Glutamatergic neuron (in vitro differentiated cells): ENCODE results near the gene IL26. TPM values are rescaled to one million over a fixed set of nuclear protein-coding genes. Genes with fewer than 3 reads are reported as not detected.
"Not testable (repeated sequence)": the region's sequence is repeated elsewhere in the genome, so short reads cannot be mapped to it uniquely, and the experiment has no call there.

Experiments used
- DNase-seq: peaks from one replicate; pipeline ENCODE4 v3.0.0; 2022
- H3K27ac Mint-ChIP-seq: one replicate; pipeline ENCODE4 v1.8.0; 2020; ENCODE audit warnings: mild to moderate bottlenecking, mixed read lengths, inconsistent platforms; ENCODE audit not compliant: unreplicated experiment
- H3K27me3 Mint-ChIP-seq: one replicate; pipeline ENCODE4 v1.8.0; 2020; ENCODE audit warnings: mild to moderate bottlenecking, moderate library complexity, mixed read lengths, inconsistent platforms; ENCODE audit not compliant: unreplicated experiment
- H3K36me3 Mint-ChIP-seq: one replicate; pipeline ENCODE4 v1.8.0; 2020; ENCODE audit warnings: mild to moderate bottlenecking, mixed read lengths, inconsistent platforms; ENCODE audit not compliant: unreplicated experiment
- H3K4me1 Mint-ChIP-seq: one replicate; pipeline ENCODE4 v1.8.0; 2020; ENCODE audit warnings: mild to moderate bottlenecking, low read depth, mixed read lengths, inconsistent platforms; ENCODE audit not compliant: unreplicated experiment
- H3K4me3 Mint-ChIP-seq: one replicate; pipeline ENCODE4 v1.8.0; 2020; ENCODE audit warnings: mild to moderate bottlenecking, mixed read lengths, inconsistent platforms; ENCODE audit not compliant: unreplicated experiment
- H3K9me3 Mint-ChIP-seq: one replicate; pipeline ENCODE4 v1.8.0; 2020; ENCODE audit warnings: mild to moderate bottlenecking, moderate library complexity, mixed read lengths, inconsistent platforms; ENCODE audit not compliant: unreplicated experiment
- CTCF ChIP-seq: fragments of 200-600 bp; sonication (generic); IDR thresholded peaks from one replicate; pipeline ENCODE4 v1.5.0; 2021; ENCODE audit not compliant: partially characterized antibody, unreplicated experiment
- total RNA-seq: library from RNA; stranded (reverse); fragmentation: NEBNext Ultra II Directional; extraction: Animal tissue kit (Norgen Biotek cat#: 25700); gene quantifications from one replicate; pipeline ENCODE4 v1.2.1, GENCODE V29; 2021; ENCODE audit not compliant: unreplicated experiment

The IL26 gene
- total RNA-seq, 1 donor from 2014 or later, result not detected

DNA sequence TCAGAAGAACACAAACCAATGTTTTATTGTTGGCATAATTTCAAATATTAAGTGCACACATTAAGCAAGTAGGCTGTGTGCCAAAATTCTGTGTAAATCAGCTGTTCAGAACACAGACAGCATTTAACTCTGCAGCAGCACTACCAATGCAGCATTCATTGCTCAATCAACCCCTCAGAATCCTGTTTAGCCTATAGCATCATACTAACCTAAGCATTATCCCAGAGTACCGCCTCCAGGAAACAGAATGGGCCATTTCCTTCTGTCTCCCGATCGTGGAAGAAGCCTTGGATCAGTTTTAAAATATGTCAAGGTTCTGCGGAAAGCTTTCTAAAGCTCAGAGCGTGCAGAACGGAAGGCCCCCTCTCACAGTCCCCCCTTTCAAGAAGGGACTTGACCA, 3.3 kb downstream of the IL26 start:
- Mint-ChIP-seq H3K4me1 (peaks cover 10% of the 10 kb centered on the region), H3K27ac (no peak overlapping the region), H3K4me3 (no peak overlapping the region), H3K27me3 (peaks cover 3% of the 10 kb centered on the region), H3K9me3 (peaks cover 2% of the 10 kb centered on the region), H3K36me3 (no peaks in the 10 kb centered on the region)
- no peak for TF ChIP-seq CTCF
- no peak for DNase-seq

- Mint-ChIP-seq H3K27me3 (peaks cover 3% of the 10 kb centered on the region), H3K4me3 (no peak overlapping the region)
- no peak for TF ChIP-seq CTCF
These were observed 4.1 kb downstream of the IL26 start for GRCh38 chr12:68221497-68221896.

GRCh38 chr12:68210875-68211274, 14.7 kb downstream of the IL26 start:
- peaks cover 8% of the 10 kb centered on the region for H3K36me3 Mint-ChIP-seq
- no peak overlapping the region for H3K4me3 Mint-ChIP-seq
- peak overlapping the region; percentile 74 for H3K27ac Mint-ChIP-seq
- H3K27me3 Mint-ChIP-seq, result peaks cover 7% of the 10 kb centered on the region
- DNase-seq, result no peak
- H3K9me3 Mint-ChIP-seq, result peaks cover 8% of the 10 kb centered on the region
- TF ChIP-seq CTCF, result no peak
- H3K4me1 Mint-ChIP-seq, result peaks cover 25% of the 10 kb centered on the region

More at GRCh38 chr12:68221497-68221896, 4.1 kb downstream of the IL26 start:
- H3K4me1 Mint-ChIP-seq, result peaks cover 10% of the 10 kb centered on the region
- no peak overlapping the region for H3K27ac Mint-ChIP-seq
- DNase-seq, result no peak
- no peaks in the 10 kb centered on the region for H3K36me3 Mint-ChIP-seq
- peaks cover 2% of the 10 kb centered on the region for H3K9me3 Mint-ChIP-seq

- H3K4me3 Mint-ChIP-seq, result peak overlapping the region; percentile 59
- H3K27me3 Mint-ChIP-seq, H3K36me3 Mint-ChIP-seq, H3K9me3 Mint-ChIP-seq: not testable (repeated sequence)
- peak overlapping the region; percentile 97 for H3K27ac Mint-ChIP-seq
- DNase-seq, result peak; percentile 54
- H3K4me1 Mint-ChIP-seq, result peaks cover 25% of the 10 kb centered on the region
These were observed 16.4 kb downstream of the IL26 start for GRCh38 chr12:68209048-68209728.

GRCh38 chr12:68207276-68207675, 18.3 kb downstream of the IL26 start:
- Mint-ChIP-seq H3K4me1 (peaks cover 25% of the 10 kb centered on the region), H3K36me3 (no peaks in the 10 kb centered on the region), H3K9me3 (peaks cover 8% of the 10 kb centered on the region), H3K27ac (no peak overlapping the region), H3K4me3 (no peak overlapping the region), H3K27me3 (peaks cover 7% of the 10 kb centered on the region)
- DNase-seq, result no peak
- no peak for TF ChIP-seq CTCF
